HepG2 (cell line): ENCODE results near the gene SLC23A3. TPM values are rescaled to one million over a fixed set of nuclear protein-coding genes. Genes with fewer than 3 reads are reported as not detected.

Experiments used
- ATAC-seq: fragments of 200-7000 bp; cut with Tn5 transposase; 3 replicates; pipeline ENCODE4 v1.9.1; 2020; ENCODE audit warnings: mild to moderate bottlenecking, moderate library complexity
- BruUV-seq: library from RNA; stranded (reverse); fragments of 400-500 nt; replicated peaks from 2 replicates; lab custom pipeline; 2021; lab: Mats Ljungman, UMichigan
- CTCF ChIA-PET: fragments of 300-600 bp; formaldehyde crosslinking; extraction: SDS; loops from one replicate; lab custom pipeline; 2021; ENCODE audit warnings: low total read pairs, inconsistent platforms, low intra/inter-chr PET ratio; lab: Yijun Ruan, JAX
- POLR2A ChIA-PET: fragments of 350-600 bp; sonication (Branson Sonifier 250); formaldehyde crosslinking; loops from one replicate; lab custom pipeline; 2020; ENCODE audit warnings: antibody characterized with exemption, inconsistent platforms; lab: Yijun Ruan, JAX
- DNase-seq: peaks from one replicate; pipeline ENCODE4 v3.0.0-alpha.2; 2015; ENCODE audit warnings: low spot score
- FAIRE-seq: peaks from 3 replicates; lab custom pipeline; 2011; peaks lifted over from hg19 to GRCh38; lab: Jason Lieb, UNC
- H2AFZ ChIP-seq: one replicate; pipeline ENCODE4 v1.6.1; 2011; ENCODE audit warnings: low read length, inconsistent platforms
- H3K27ac ChIP-seq: fragments of 300-600 bp; 3 replicates; pipeline ENCODE4 v1.8.0; 2011; ENCODE audit warnings: mixed run types, mild to moderate bottlenecking, mixed read lengths, low read length, inconsistent platforms; ENCODE audit not compliant: insufficient read depth; ENCODE audit errors: extremely low read length
- H3K27me3 ChIP-seq, 2 experiments: fragments of 200-600 bp in 1 of 2; 2 replicates in 1 of 2; 3 replicates in 1 of 2; pipeline versions ENCODE4 v1.6.0 to v1.8.0; 2011; ENCODE audit warnings: low read length in 2 of 2, mild to moderate bottlenecking in 2 of 2, moderate library complexity in 2 of 2, inconsistent platforms in 1 of 2; ENCODE audit not compliant: insufficient read depth in 2 of 2, control insufficient read depth in 1 of 2
- H3K36me3 ChIP-seq, 2 experiments: fragments of 200-600 bp in 1 of 2; replicated peaks in 1 of 2; 2 replicates in 1 of 2; 3 replicates in 1 of 2; pipeline versions ENCODE4 v1.5.1 to v1.8.0; 2011; ENCODE audit warnings: low read length in 2 of 2, inconsistent platforms in 1 of 2; ENCODE audit not compliant: insufficient read depth in 2 of 2, control insufficient read depth in 1 of 2
- H3K4me1 ChIP-seq: 2 replicates; pipeline ENCODE4 v1.5.1; 2012; ENCODE audit warnings: low read length, inconsistent platforms; ENCODE audit not compliant: insufficient read depth
- H3K4me2 ChIP-seq: 2 replicates; pipeline ENCODE4 v1.6.0; 2011; ENCODE audit warnings: low read depth, low read length, inconsistent platforms
- H3K4me3 ChIP-seq, 3 experiments: fragments of 200-600 bp in 1 of 3; sonication (generic), shearing (Covaris generic) in 1 of 3; replicated peaks in 1 of 3; 2 replicates each; pipeline ENCODE4 v1.5.1; 2011 to 2016; ENCODE audit warnings: low read length in 3 of 3, inconsistent platforms in 2 of 3, low read depth in 2 of 3, mild to moderate bottlenecking in 2 of 3, control low read depth in 1 of 3, mixed read lengths in 1 of 3; ENCODE audit not compliant: insufficient read depth in 1 of 3
- H3K79me2 ChIP-seq: one replicate; pipeline ENCODE4 v1.6.1; 2011; ENCODE audit warnings: low read length, inconsistent platforms; ENCODE audit not compliant: insufficient read depth
- H3K9ac ChIP-seq: 2 replicates; pipeline ENCODE4 v1.6.0; 2011; ENCODE audit warnings: mild to moderate bottlenecking, low read depth, low read length, inconsistent platforms; ENCODE audit not compliant: insufficient read depth
- H3K9me3 ChIP-seq: 2 replicates; pipeline ENCODE4 v1.5.1; 2012; ENCODE audit warnings: mild to moderate bottlenecking, low read length
- H4K20me1 ChIP-seq: 2 replicates; pipeline ENCODE4 v1.6.0; 2011; ENCODE audit warnings: inconsistent platforms, mild to moderate bottlenecking, low read length, moderate library complexity; ENCODE audit not compliant: insufficient read depth
- RFXAP ChIP-seq: sonication (generic); formaldehyde crosslinking; IDR thresholded peaks from 2 replicates; pipeline ENCODE4 v1.4.0; 2020; ENCODE audit warnings: missing genetic modification reagents, borderline replicate concordance
- TIGD3 ChIP-seq: sonication (generic); formaldehyde crosslinking; IDR thresholded peaks from 2 replicates; pipeline ENCODE4 v1.5.1; 2020; ENCODE audit warnings: mild to moderate bottlenecking, missing genetic modification reagents, borderline replicate concordance
- WGBS: methylation state at CpG from one replicate; pipeline ENCODE4 v1.1.6; 2017; ENCODE audit warnings: low lambda C conversion rate; 5-methylcytosine and 5-hydroxymethylcytosine counted together
- in situ Hi-C: cut with HindIII; loops from 2 replicates; pipeline ENCODE4 v1.10.0; 2017; ENCODE audit warnings: low pct_unique_long_range_greater_than_20kb; ENCODE audit not compliant: extremely low pct_ligation_motif_present
- intact Hi-C: fragments of 100-400 bp; cut with micrococcal nuclease; formaldehyde crosslinking; loops from one replicate; pipeline ENCODE4 v1.10.0; 2022; ENCODE audit not compliant: unreplicated experiment
- polyA plus RNA-seq, 8 experiments: library from polyadenylated mRNA; depleted of rRNA in 3 of 8; stranded (reverse) in 7 of 8; unstranded in 1 of 8; fragments of >200 nt; fragmentation: Illumina TruSeq in 4 of 8; extraction: Trizol in 4 of 8; gene quantifications; 2 replicates each; pipeline versions ENCODE4 v1.2.1 to v1.2.3, GENCODE V29; 2011 to 2016; ENCODE audit warnings: low read depth in 4 of 8, missing spikeins in 1 of 8, mixed read lengths in 1 of 8; ENCODE audit not compliant: insufficient read depth in 1 of 8
- total RNA-seq, 5 experiments: library from RNA; depleted of rRNA; stranded (reverse); fragments of >200 nt; fragmentation: Illumina TruSeq; extraction: Trizol; gene quantifications; 2 replicates each; pipeline ENCODE4 v1.2.3, GENCODE V29; 2016; ENCODE audit warnings: low read depth in 1 of 5
- TF ChIP-seq, protein P1 (sequence below): sonication (generic); formaldehyde crosslinking; conservative IDR thresholded peaks from 2 replicates; pipeline ENCODE4 v1.4.0; 2020; ENCODE audit warnings: mild to moderate bottlenecking, missing genetic modification reagents, moderate library complexity
- TF ChIP-seq, protein P2 (sequence below): fragments of 450-650 bp; IDR thresholded peaks from 2 replicates; pipeline ENCODE4 v1.6.1; 2016

The SLC23A3 gene
- total and polyA plus RNA-seq, 2 of the 13 experiments (the other 11 are each of a cell fraction or from before 2014, with no cell fraction given), result 0.38 to 0.78 TPM

DNA sequence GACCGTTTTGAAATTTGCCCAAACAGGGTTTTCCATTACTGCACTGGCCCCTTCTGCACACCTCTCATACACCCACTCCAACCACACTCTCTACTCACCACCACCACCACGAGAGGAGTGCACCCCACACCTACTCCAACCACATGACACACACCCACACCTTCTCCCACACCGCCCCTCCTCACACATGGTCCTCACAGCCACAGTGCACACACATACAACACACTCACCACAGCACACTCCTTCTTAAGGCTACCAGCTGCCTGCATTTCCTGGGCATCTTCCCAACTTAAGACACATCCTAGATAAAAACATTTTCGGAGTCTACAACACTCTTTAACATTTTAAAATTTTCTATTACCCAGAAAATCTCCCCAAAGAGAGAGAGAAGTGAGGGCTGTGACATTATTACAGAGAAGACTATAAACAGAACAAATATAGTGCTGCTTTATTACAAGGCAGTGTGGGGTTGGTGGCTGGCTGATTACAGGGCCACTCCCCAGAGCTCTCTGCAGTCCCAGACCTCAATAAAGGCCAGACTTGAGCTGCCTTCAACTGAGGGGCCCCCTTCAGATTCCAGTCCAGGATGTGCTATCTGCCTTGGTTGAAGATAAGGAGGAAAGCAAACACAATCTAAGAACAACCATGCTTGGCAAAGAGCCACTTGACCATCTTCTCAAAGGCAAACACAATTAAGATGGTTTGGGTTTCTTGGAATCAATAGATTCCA, 45.3 kb downstream of the SLC23A3 start:
- ChIA-PET POLR2A (no interaction called here), CTCF (no interaction called here)
- FAIRE-seq, result no peak
- no peak overlapping the region for H2AFZ ChIP-seq
- no peaks in the 10 kb centered on the region for H3K79me2 ChIP-seq
- no peaks in the 10 kb centered on the region; a peak in 1 of 5 replicates for H3K36me3 ChIP-seq
- H3K27me3 ChIP-seq, result no peaks in the 10 kb centered on the region
- H3K4me1 ChIP-seq, result peaks cover 57% of the 10 kb centered on the region
- TF ChIP-seq, protein P1, sequence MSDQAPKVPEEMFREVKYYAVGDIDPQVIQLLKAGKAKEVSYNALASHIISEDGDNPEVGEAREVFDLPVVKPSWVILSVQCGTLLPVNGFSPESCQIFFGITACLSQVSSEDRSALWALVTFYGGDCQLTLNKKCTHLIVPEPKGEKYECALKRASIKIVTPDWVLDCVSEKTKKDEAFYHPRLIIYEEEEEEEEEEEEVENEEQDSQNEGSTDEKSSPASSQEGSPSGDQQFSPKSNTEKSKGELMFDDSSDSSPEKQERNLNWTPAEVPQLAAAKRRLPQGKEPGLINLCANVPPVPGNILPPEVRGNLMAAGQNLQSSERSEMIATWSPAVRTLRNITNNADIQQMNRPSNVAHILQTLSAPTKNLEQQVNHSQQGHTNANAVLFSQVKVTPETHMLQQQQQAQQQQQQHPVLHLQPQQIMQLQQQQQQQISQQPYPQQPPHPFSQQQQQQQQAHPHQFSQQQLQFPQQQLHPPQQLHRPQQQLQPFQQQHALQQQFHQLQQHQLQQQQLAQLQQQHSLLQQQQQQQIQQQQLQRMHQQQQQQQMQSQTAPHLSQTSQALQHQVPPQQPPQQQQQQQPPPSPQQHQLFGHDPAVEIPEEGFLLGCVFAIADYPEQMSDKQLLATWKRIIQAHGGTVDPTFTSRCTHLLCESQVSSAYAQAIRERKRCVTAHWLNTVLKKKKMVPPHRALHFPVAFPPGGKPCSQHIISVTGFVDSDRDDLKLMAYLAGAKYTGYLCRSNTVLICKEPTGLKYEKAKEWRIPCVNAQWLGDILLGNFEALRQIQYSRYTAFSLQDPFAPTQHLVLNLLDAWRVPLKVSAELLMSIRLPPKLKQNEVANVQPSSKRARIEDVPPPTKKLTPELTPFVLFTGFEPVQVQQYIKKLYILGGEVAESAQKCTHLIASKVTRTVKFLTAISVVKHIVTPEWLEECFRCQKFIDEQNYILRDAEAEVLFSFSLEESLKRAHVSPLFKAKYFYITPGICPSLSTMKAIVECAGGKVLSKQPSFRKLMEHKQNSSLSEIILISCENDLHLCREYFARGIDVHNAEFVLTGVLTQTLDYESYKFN (CRISPR knock-in tag), result no peak
- no peak for TF ChIP-seq TIGD3 (CRISPR knock-in tag)
- TF ChIP-seq RFXAP (CRISPR knock-in tag), result no peak
- TF ChIP-seq, protein P2, sequence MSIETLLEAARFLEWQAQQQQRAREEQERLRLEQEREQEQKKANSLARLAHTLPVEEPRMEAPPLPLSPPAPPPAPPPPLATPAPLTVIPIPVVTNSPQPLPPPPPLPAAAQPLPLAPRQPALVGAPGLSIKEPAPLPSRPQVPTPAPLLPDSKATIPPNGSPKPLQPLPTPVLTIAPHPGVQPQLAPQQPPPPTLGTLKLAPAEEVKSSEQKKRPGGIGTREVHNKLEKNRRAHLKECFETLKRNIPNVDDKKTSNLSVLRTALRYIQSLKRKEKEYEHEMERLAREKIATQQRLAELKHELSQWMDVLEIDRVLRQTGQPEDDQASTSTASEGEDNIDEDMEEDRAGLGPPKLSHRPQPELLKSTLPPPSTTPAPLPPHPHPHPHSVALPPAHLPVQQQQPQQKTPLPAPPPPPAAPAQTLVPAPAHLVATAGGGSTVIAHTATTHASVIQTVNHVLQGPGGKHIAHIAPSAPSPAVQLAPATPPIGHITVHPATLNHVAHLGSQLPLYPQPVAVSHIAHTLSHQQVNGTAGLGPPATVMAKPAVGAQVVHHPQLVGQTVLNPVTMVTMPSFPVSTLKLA, result peak; percentile 10; the same call in 1 of the 2 replicates
- intact Hi-C loops, result no loop called here
- no peak for DNase-seq
- H3K4me2 ChIP-seq, result no peak overlapping the region
- no peak overlapping the region for H3K4me3 ChIP-seq
- no TSS peak for BruUV-seq
- WGBS, result 86% methylated on average over 4 of the region's 4 CpGs
- H3K27ac ChIP-seq, result no peak overlapping the region
- no peak for ATAC-seq
- no peak overlapping the region for H3K9ac ChIP-seq
- H3K9me3 ChIP-seq, result no peaks in the 10 kb centered on the region
- H4K20me1 ChIP-seq, result peaks cover 23% of the 10 kb centered on the region
- in situ Hi-C loops, result no loop called here
